KMS-11 (cell line): ENCODE measurements around the gene RENBP.

ENCODE experiments used
- H2AFZ ChIP-seq: fragments of 200-600 bp; sonication (generic); 2 replicates; pipeline ENCODE4 v1.6.1; 2016; ENCODE audit warnings: antibody characterized with exemption, mixed run types, low read depth
- H3K27ac ChIP-seq: fragments of 200-600 bp; sonication (generic); 2 replicates; pipeline ENCODE4 v1.6.1; 2016; ENCODE audit warnings: mild to moderate bottlenecking, mixed run types
- H3K27me3 ChIP-seq: fragments of 200-600 bp; sonication (generic); 2 replicates; pipeline ENCODE4 v1.6.1; 2017; ENCODE audit warnings: mild to moderate bottlenecking, low read depth, mixed run types, moderate library complexity; ENCODE audit not compliant: insufficient read depth
- H3K36me3 ChIP-seq: fragments of 200-600 bp; sonication (generic); 2 replicates; pipeline ENCODE4 v1.6.1; 2017; ENCODE audit warnings: mild to moderate bottlenecking, mixed run types; ENCODE audit not compliant: insufficient read depth
- H3K4me1 ChIP-seq: fragments of 200-600 bp; sonication (generic); 2 replicates; pipeline ENCODE4 v1.6.1; 2016; ENCODE audit warnings: mild to moderate bottlenecking, low read depth, mixed run types; ENCODE audit not compliant: poor library complexity, severe bottlenecking
- H3K4me2 ChIP-seq: fragments of 200-600 bp; sonication (generic); 2 replicates; pipeline ENCODE4 v1.7.0; 2016; ENCODE audit warnings: mild to moderate bottlenecking, mixed run types
- H3K4me3 ChIP-seq: fragments of 200-600 bp; sonication (generic); IDR thresholded peaks from 2 replicates; pipeline ENCODE4 v1.6.1; 2017; ENCODE audit warnings: low read depth, low read length, mixed read lengths; ENCODE audit not compliant: insufficient read depth
- H3K79me2 ChIP-seq: fragments of 200-600 bp; sonication (generic); 2 replicates; pipeline ENCODE4 v1.6.1; 2016; ENCODE audit warnings: low read depth, mixed run types; ENCODE audit not compliant: insufficient read depth
- H3K9ac ChIP-seq: fragments of 200-600 bp; sonication (generic); 2 replicates; pipeline ENCODE4 v1.6.1; 2016; ENCODE audit warnings: mild to moderate bottlenecking, mixed run types
- H4K20me1 ChIP-seq: fragments of 200-600 bp; sonication (generic); 2 replicates; pipeline ENCODE4 v1.6.1; 2016; ENCODE audit warnings: mild to moderate bottlenecking, mixed run types; ENCODE audit not compliant: insufficient read depth
- CTCF ChIP-seq: fragments of 200-600 bp; sonication (generic); conservative IDR thresholded peaks from 2 replicates; pipeline ENCODE4 v1.6.1; 2017; ENCODE audit warnings: low read depth, mild to moderate bottlenecking, antibody characterized with exemption, low read length, moderate library complexity, mixed read lengths

The RENBP gene

DNA sequence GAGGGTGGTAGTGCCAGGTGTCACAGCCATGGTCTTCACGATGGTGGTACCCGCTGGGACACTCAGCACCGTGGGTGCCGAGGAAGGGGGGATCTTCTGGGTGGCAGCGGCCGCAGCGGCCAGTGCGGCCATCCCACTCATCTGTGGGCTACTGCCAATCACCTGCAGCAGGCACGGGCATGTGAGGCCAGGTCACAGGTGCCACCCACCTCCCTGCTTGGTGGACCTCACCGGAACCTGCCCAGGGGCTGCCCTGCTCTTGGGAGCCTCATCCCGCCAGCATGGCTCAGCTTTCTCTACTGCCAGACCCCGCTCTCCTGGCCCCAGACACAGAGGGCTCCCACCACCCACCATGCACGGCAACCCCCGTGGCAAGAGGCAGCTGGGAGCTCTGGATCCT is 14.2 kb upstream of the RENBP start:
- TF ChIP-seq CTCF: no peak
- Histone ChIP-seq H3K4me1 (no peaks in the 10 kb centered on the region), H2AFZ (no peak overlapping the region), H3K9ac (no peak overlapping the region), H3K27ac (no peak overlapping the region), H3K27me3 (no peaks in the 10 kb centered on the region), H3K36me3 (peaks cover 3% of the 10 kb centered on the region; the same call in 1 of the 2 replicates), H3K4me2 (no peak overlapping the region), H3K4me3 (no peak overlapping the region), H4K20me1 (no peaks in the 10 kb centered on the region), H3K79me2 (peaks cover 14% of the 10 kb centered on the region; the same call in 1 of the 2 replicates)

GRCh38 chrX:153957224-153957623 is 12.8 kb upstream of the RENBP start:
- no peaks in the 10 kb centered on the region for H3K27me3 ChIP-seq
- H4K20me1 ChIP-seq: no peaks in the 10 kb centered on the region
- TF ChIP-seq CTCF: no peak
- no peak overlapping the region for H3K4me2 ChIP-seq
- H3K36me3 ChIP-seq: peaks cover 3% of the 10 kb centered on the region; the same call in 1 of the 2 replicates
- no peak overlapping the region for H2AFZ ChIP-seq
- H3K9ac ChIP-seq: no peak overlapping the region
- peaks cover 1% of the 10 kb centered on the region; the same call in 1 of the 2 replicates for H3K79me2 ChIP-seq
- H3K27ac ChIP-seq: no peak overlapping the region
- no peak overlapping the region for H3K4me3 ChIP-seq
- no peaks in the 10 kb centered on the region for H3K4me1 ChIP-seq

GRCh38 chrX:153956044-153956907 is 11.8 kb upstream of the RENBP start:
- Histone ChIP-seq H3K27ac (no peak overlapping the region), H3K79me2 (no peaks in the 10 kb centered on the region; the same call in 1 of the 2 replicates), H3K4me2 (no peak overlapping the region), H4K20me1 (no peaks in the 10 kb centered on the region), H3K27me3 (no peaks in the 10 kb centered on the region), H3K4me3 (no peak overlapping the region), H3K9ac (no peak overlapping the region), H3K36me3 (no peaks in the 10 kb centered on the region; the same call in 1 of the 2 replicates), H3K4me1 (no peaks in the 10 kb centered on the region), H2AFZ (no peak overlapping the region)
- no peak for TF ChIP-seq CTCF

- no peaks in the 10 kb centered on the region for H4K20me1 ChIP-seq
- H3K4me2 ChIP-seq: no peak overlapping the region
These were observed 10.8 kb upstream of the RENBP start for GRCh38 chrX:153955228-153955732.

More at GRCh38 chrX:153955228-153955732, 10.8 kb upstream of the RENBP start:
- Histone ChIP-seq H3K4me3 (no peak overlapping the region), H3K27ac (no peak overlapping the region), H3K27me3 (no peaks in the 10 kb centered on the region), H2AFZ (no peak overlapping the region), H3K36me3 (no peaks in the 10 kb centered on the region; the same call in 1 of the 2 replicates), H3K9ac (no peak overlapping the region), H3K4me1 (no peaks in the 10 kb centered on the region), H3K79me2 (no peaks in the 10 kb centered on the region)
- TF ChIP-seq CTCF: no peak
